T47D (cell line): ENCODE measurements around the gene ZNF678.

Source experiments
- DNase-seq, 2 experiments: peaks; one replicate each; pipeline versions ENCODE4 v3.0.0 to v3.0.0-alpha.2; 2011 to 2012; ENCODE audit warnings: low read depth in 1 of 2, low spot score in 1 of 2
- JUND ChIP-seq: IDR thresholded peaks from 2 replicates; pipeline ENCODE4 v1.6.1; 2012; ENCODE audit warnings: low read depth
- in situ Hi-C: cut with HindIII; loops from 2 replicates; pipeline ENCODE4 v1.10.0; 2016; ENCODE audit warnings: low sequenced_read_pairs, low pct_unique_long_range_greater_than_20kb

ZNF678 gene

GRCh38 chr1:227559499-227559898 is 3.9 kb upstream of the ZNF678 start:
- in situ Hi-C loops: no loop called here
- no peak for TF ChIP-seq JUND
- DNase-seq: no peak

DNA sequence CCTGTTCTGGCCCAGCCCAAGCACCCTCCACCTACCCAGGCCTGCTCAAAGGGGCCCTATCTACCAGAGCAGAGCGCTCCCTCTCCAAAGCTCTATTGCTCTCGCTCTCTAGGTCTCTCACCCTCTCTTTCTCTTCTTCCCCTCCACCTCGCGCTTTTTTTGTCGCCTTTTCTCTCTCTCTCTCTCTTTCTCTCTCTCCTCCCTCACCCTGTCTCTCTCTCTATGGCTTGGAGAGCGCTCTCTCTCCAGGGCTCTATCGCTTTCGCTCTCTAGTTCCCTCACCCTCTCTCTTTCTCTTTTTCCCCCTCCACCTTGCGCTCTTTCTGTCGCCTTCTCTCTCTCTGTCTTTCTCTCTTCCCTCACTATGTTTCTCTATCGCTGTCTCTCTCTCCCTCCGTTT is 3.4 kb upstream of the ZNF678 start:
- in situ Hi-C loops: no loop called here
- DNase-seq: no peak
- no peak for TF ChIP-seq JUND

- no peak for TF ChIP-seq JUND
Measured at GRCh38 chr1:227560393-227561173, 2.8 kb upstream of the ZNF678 start.

GRCh38 chr1:227561241-227561907 is 2.0 kb upstream of the ZNF678 start:
- TF ChIP-seq JUND: no peak
- DNase-seq: no peak
- in situ Hi-C loops: no loop called here

More at GRCh38 chr1:227560393-227561173, 2.8 kb upstream of the ZNF678 start:
- DNase-seq: no peak
- in situ Hi-C loops: no loop called here

GRCh38 chr1:227562037-227562436 is 1.3 kb upstream of the ZNF678 start:
- in situ Hi-C loops: no loop called here
- TF ChIP-seq JUND: no peak

DNA sequence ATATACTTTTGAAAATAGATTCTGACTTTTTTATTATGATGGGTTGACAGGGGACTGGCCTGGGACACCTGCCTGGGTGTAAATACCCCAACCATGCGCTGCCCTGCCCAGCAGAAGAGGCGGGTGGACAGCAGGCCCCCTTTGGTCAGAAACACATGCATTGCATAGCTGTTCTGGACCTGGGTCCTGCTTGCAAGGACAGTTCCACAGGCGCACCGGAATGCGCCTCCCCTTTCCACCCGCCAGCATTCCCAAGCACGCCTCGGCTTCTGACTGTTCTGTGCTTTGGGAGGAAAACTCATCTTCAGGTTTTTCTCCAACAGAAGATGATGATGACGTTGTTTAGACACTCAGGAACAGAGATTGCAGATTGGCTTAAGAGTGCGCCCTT is 428 bp upstream of the ZNF678 start:
- no peak for TF ChIP-seq JUND
- in situ Hi-C loops: no loop called here
- DNase-seq: no peak

More at GRCh38 chr1:227562037-227562436, 1.3 kb upstream of the ZNF678 start:
- no peak for DNase-seq

GRCh38 chr1:227567256-227567655 is 3.9 kb downstream of the ZNF678 start:
- DNase-seq: no peak
- in situ Hi-C loops: no loop called here
- TF ChIP-seq JUND: no peak

DNA sequence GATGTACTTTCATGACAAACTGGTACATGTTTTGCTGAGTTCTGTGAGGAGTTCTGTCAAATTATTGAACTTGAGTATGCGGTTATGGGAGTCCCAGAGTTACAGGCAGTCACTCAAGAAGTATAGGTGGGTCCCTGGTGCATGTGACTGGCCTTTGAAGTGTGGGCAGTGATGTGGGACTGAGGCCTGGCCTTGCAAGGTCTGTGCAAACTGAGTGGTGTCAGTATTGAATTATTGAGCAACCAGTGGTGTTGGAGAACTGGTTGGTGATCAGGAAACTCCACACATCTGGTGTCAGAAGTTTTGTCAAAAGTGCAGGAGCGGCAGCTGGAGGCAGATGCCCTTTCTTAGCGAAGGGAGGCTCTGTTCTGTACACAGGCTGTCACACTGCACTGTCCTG is 5.2 kb downstream of the ZNF678 start:
- in situ Hi-C loops: no loop called here
- DNase-seq: peak in 1 of 2 experiments; percentile 9
- no peak for TF ChIP-seq JUND

- in situ Hi-C loops: no loop called here
- TF ChIP-seq JUND: no peak
- no peak for DNase-seq
Measured at GRCh38 chr1:227572752-227573151, 9.4 kb downstream of the ZNF678 start.

- DNase-seq: no peak
- in situ Hi-C loops: no loop called here
- no peak for TF ChIP-seq JUND
Measured at GRCh38 chr1:227574926-227575325, 11.6 kb downstream of the ZNF678 start.

GRCh38 chr1:227576189-227576588 is 12.8 kb downstream of the ZNF678 start:
- no peak for DNase-seq
- TF ChIP-seq JUND: no peak
- in situ Hi-C loops: no loop called here

DNA sequence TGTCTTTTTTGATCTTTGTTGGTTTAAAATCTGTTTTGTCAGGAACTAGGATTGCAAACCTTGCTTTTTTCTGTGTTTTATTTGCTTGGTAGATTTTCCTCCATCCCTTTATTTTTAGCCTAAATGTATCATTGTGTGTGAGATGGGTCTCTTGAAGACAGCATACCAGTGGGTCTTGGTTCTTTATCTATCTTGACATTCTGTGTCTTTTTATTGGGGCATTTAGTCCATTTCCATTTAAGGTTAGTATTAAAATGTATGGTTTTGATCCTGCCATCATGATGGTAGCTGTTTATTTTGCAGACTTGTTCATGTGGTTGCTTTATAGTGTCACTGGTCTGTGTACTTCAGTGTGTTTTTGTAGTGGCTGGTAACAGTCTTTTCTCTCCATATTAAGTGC is 14.1 kb downstream of the ZNF678 start:
- no peak for TF ChIP-seq JUND
- in situ Hi-C loops: no loop called here

DNA sequence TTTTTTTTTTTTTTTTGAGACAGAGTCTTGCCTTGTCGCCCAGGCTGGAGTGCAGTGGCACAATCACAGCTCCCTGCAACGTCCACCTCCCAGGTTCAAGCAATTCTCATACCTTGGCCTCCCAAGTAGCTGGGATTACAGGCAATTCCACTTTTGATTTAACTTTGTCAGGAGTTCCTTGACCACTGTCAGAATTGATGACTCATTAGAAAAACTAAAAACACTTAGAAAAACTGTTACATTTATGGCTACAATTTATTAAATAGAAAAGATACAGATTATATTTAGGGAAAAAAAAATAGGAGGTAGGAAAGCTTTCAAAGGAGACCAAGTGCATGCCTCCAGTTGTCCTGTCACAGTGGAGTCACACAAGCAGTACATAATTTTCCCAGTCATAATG is 20.0 kb downstream of the ZNF678 start:
- in situ Hi-C loops: no loop called here
- no peak for DNase-seq

More for the DNA sequence above, 14.1 kb downstream of the ZNF678 start:
- no peak for DNase-seq

GRCh38 chr1:227586733-227587132 is 23.4 kb downstream of the ZNF678 start:
- no peak for TF ChIP-seq JUND
- no peak for DNase-seq
- in situ Hi-C loops: no loop called here

More for the DNA sequence above, 20.0 kb downstream of the ZNF678 start:
- no peak for TF ChIP-seq JUND
